ENCODE data around the gene NPPB. TPM values are rescaled to one million over a fixed set of nuclear protein-coding genes. Genes with fewer than 3 reads are reported as not detected.
A peak's percentile ranks its signal among the peaks of the same experiment; 100 is the strongest.

NPPB gene
- total RNA-seq, 3 donors from 2014 or later: not detected

DNA sequence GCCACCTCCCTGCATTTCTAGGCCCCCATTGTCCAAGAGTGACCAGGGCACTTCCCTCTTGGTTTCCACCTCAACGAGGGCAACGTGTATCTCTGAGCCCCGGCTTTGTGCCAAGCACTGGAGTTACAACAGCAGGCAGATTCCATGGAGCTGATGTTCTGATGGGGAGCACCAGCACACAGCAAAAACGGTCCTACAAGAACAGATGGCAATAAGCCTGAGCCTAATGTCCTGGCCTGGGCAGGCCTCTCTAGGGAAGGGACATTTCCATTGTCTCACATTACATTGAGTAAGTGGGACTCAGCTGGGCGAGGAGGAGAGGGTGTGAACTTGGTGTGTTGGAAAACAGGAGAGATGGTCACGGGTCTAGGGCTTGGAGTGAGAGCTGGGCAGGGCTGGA is 27.2 kb upstream of the NPPB start:
- no peak for DNase-seq (ENCODE audit: low spot score in 2 of 2)
- Histone ChIP-seq H3K36me3 (no peaks in the 10 kb centered on the region), H3K27ac (peak overlapping the region in 1 of 2 donors; percentile 12), H3K9me3 (no peaks in the 10 kb centered on the region), H3K4me3 (no peak overlapping the region), H3K27me3 (no peaks in the 10 kb centered on the region), H3K4me1 (no peaks in the 10 kb centered on the region)
- TF ChIP-seq POLR2A (IDR thresholded peaks at IDR 0.05): no peak
- no peak for TF ChIP-seq POLR2AphosphoS5 (IDR thresholded peaks at IDR 0.05)
- TF ChIP-seq, protein P1, sequence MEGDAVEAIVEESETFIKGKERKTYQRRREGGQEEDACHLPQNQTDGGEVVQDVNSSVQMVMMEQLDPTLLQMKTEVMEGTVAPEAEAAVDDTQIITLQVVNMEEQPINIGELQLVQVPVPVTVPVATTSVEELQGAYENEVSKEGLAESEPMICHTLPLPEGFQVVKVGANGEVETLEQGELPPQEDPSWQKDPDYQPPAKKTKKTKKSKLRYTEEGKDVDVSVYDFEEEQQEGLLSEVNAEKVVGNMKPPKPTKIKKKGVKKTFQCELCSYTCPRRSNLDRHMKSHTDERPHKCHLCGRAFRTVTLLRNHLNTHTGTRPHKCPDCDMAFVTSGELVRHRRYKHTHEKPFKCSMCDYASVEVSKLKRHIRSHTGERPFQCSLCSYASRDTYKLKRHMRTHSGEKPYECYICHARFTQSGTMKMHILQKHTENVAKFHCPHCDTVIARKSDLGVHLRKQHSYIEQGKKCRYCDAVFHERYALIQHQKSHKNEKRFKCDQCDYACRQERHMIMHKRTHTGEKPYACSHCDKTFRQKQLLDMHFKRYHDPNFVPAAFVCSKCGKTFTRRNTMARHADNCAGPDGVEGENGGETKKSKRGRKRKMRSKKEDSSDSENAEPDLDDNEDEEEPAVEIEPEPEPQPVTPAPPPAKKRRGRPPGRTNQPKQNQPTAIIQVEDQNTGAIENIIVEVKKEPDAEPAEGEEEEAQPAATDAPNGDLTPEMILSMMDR (IDR thresholded peaks at IDR 0.05): no peak
- intact Hi-C loops (cut with DNase I; ENCODE audit: low total_unique reads): no loop called here

DNA sequence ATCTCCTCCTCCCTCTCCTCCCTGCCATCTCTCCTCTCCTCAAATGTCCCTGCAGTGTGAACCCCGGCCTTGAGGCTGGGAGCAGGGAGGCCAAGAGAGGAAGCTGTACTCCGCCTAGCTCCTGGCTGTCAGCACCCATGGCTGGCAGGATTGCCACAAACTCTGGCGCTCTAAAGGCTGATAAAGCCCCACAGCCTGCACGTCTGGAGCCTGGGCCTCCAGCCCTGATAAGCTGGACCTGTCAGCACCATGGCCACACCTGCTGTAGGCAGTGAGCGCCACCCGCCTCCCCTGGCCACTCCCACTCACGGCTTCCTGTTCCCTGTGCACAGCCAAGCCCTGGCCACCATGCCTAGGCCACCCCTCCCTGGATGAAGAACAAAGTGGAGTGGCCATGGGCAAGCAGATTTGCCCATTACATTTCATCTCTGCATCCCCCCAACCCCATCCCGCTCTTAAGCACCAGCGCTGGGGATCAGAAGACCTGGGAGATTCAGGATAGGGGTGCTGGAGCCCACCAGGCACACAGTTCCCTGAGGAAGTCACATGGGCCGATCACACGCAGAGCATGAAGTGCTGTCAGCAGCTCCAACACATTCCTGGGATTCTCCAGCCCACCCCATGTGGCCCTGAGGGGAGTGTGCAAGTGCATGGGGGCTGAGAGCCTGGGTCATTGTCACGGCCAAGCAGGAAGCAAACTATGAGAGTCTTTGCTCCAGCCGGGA is 24.2 kb upstream of the NPPB start:
- no peaks in the 10 kb centered on the region for H3K4me1 ChIP-seq
- intact Hi-C loops (cut with DNase I; ENCODE audit: low total_unique reads): no loop called here
- no peak for TF ChIP-seq POLR2A (IDR thresholded peaks at IDR 0.05)
- TF ChIP-seq, protein P1 (IDR thresholded peaks at IDR 0.05): no peak
- no peak for TF ChIP-seq POLR2AphosphoS5 (IDR thresholded peaks at IDR 0.05)
- H3K36me3 ChIP-seq: no peaks in the 10 kb centered on the region
- H3K9me3 ChIP-seq: no peaks in the 10 kb centered on the region
- no peak overlapping the region for H3K4me3 ChIP-seq
- DNase-seq (ENCODE audit: low spot score in 2 of 2): no peak
- no peaks in the 10 kb centered on the region for H3K27me3 ChIP-seq
- no peak overlapping the region for H3K27ac ChIP-seq

DNA sequence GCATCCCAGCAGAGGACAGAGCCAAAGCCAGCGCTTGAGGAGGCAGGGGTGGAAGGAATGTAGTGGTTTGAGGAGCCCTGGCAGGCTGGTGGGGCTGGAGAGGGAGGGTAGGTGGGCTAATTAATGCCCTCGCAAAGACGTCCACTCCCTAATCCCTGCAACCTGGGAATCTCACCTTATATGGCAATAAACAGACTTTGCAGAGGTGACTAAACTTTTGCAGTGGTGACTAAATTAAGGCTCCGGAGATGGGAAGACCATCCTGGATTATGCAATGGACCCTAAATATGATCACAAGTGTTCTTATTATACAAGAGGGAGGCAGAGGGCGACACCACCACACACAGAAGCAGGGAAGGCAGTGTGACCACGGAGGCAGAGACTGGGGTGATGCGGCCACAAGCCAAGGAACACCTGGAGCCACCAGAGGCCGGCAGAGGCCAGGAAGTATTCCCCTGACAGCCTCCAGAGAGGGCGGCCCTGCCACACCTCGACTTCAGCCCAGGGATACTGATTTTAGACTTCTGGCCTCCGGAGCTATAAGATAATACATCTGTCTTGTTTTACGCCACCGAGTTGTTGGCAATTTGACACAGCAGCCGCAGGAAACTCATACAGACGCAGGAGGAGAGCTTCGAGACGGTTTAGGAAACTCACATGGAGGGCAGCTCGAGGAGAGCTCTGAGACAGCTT is 23.1 kb upstream of the NPPB start:
- Histone ChIP-seq H3K36me3 (no peaks in the 10 kb centered on the region), H3K27me3 (no peaks in the 10 kb centered on the region), H3K9me3 (no peaks in the 10 kb centered on the region), H3K4me3 (no peak overlapping the region), H3K4me1 (no peaks in the 10 kb centered on the region), H3K27ac (peak overlapping the region in 1 of 2 donors; percentile 61)
- TF ChIP-seq POLR2AphosphoS5 (IDR thresholded peaks at IDR 0.05): no peak
- no peak for TF ChIP-seq POLR2A (IDR thresholded peaks at IDR 0.05)
- intact Hi-C loops (cut with DNase I; ENCODE audit: low total_unique reads): no loop called here
- no peak for DNase-seq (ENCODE audit: low spot score in 2 of 2)

DNA sequence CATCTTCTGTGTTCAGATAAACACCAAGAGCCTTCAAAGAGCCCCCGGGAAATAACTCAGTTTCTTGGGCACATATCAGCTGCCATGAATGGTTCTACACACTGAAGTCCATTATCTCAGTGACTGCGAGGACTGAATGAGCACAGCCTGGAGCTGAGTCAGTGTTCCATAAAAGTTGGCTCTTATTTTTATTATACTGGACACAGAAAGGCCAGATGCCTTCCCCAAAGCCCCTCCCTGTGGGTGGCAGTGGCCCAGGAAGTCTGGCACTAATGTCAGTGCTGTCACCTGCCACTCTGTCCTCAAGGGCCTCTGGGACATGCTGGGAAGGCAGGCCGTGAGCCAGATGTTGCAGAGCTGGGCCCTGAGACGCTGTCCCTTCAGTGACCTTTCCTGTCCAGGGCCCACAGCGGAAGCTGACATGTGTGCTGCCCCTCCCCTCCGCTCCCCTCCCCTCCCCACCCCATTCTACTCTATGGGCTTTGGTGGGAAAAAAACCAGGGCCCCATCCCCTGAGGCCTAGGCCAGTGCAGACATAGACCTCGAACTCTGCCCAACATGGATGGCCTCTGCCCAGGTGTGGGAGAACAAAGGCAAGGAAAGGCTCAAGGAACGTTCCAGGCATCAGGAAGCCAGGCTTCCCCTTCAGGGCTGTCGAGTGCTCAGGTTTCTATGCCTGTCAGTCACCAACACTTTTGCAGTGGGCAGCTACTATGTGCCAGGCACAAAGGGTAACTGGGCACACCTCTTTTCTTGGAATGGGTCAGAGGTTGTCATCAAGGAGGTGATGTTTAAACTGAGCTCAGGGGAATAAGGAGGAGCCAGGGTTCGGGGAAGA is 22.4 kb upstream of the NPPB start:
- TF ChIP-seq POLR2AphosphoS5 (IDR thresholded peaks at IDR 0.05) (no peak), POLR2A (IDR thresholded peaks at IDR 0.05) (no peak)
- TF ChIP-seq, protein P1 (IDR thresholded peaks at IDR 0.05): no peak
- DNase-seq (ENCODE audit: low spot score in 2 of 2): no peak
- no peak overlapping the region for H3K4me3 ChIP-seq
- intact Hi-C loops (cut with DNase I; ENCODE audit: low total_unique reads): no loop called here
- no peaks in the 10 kb centered on the region for H3K27me3 ChIP-seq
- H3K27ac ChIP-seq: peak overlapping the region in 1 of 2 donors; percentile 61
- H3K4me1 ChIP-seq: no peaks in the 10 kb centered on the region
- no peaks in the 10 kb centered on the region for H3K36me3 ChIP-seq
- no peaks in the 10 kb centered on the region for H3K9me3 ChIP-seq

DNA sequence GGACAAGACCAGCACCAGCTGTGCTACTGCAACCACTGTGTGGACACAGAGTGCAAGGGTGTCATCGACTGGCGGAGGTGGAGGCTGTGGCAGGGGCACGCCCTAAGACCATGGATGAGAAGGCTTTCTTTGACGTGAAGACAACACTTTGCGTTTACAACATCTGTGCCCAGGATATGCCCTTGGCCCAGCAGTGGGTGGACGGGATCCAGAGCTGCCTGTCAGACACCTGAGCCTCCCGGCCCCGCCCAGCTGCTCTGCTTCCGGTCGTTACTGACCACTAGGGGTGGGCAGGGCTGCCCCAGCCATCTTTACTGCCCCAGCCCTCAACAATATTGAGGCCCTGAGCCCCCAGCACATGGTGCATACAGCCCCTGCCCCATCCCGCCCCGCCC is 21.4 kb upstream of the NPPB start:
- Histone ChIP-seq H3K27ac (peak overlapping the region in 1 of 2 donors; percentile 55), H3K27me3 (no peaks in the 10 kb centered on the region), H3K9me3 (no peaks in the 10 kb centered on the region), H3K4me1 (no peaks in the 10 kb centered on the region), H3K4me3 (no peak overlapping the region), H3K36me3 (no peaks in the 10 kb centered on the region)
- intact Hi-C loops (cut with DNase I; ENCODE audit: low total_unique reads): no loop called here
- TF ChIP-seq, protein P1 (IDR thresholded peaks at IDR 0.05): no peak
- TF ChIP-seq POLR2A (IDR thresholded peaks at IDR 0.05): no peak
- TF ChIP-seq POLR2AphosphoS5 (IDR thresholded peaks at IDR 0.05): no peak
- DNase-seq (ENCODE audit: low spot score in 2 of 2): no peak

All from breast epithelium (tissue), 4 donors.